H9 (cell line): ENCODE results near the gene TRUB2. TPM values are rescaled to one million over a fixed set of nuclear protein-coding genes. Genes with fewer than 3 reads are reported as not detected.
A peak's percentile ranks its signal among the peaks of the same experiment; 100 is the strongest.

ENCODE experiments used
- DNase-seq: peaks from one replicate; pipeline ENCODE4 v3.0.0-alpha.2; 2017
- H2AFZ ChIP-seq: one replicate; pipeline ENCODE4 v1.6.1; 2013; ENCODE audit warnings: mild to moderate bottlenecking, low read length, control low read depth, moderate library complexity
- H2AK5ac ChIP-seq: 2 replicates; pipeline ENCODE4 v1.6.1; 2013; ENCODE audit warnings: low read length, control low read depth, mixed read lengths; ENCODE audit not compliant: insufficient read length
- H2BK120ac ChIP-seq: one replicate; pipeline ENCODE4 v1.6.1; 2013; ENCODE audit warnings: low read depth, mild to moderate bottlenecking, low read length, control low read depth, inconsistent platforms; ENCODE audit not compliant: poor library complexity, severe bottlenecking
- H2BK12ac ChIP-seq: 2 replicates; pipeline ENCODE4 v1.6.1; 2013; ENCODE audit warnings: low read length, control low read depth, mixed read lengths, low read depth; ENCODE audit not compliant: insufficient read length
- H2BK15ac ChIP-seq: 2 replicates; pipeline ENCODE4 v1.6.1; 2013; ENCODE audit warnings: low read depth, low read length, control low read depth
- H2BK20ac ChIP-seq: one replicate; pipeline ENCODE4 v1.6.1; 2013; ENCODE audit warnings: low read depth, mild to moderate bottlenecking, low read length, control low read depth, inconsistent platforms; ENCODE audit not compliant: poor library complexity, severe bottlenecking
- H2BK5ac ChIP-seq: 2 replicates; pipeline ENCODE4 v1.6.1; 2013; ENCODE audit warnings: low read length, control low read depth, mixed read lengths; ENCODE audit not compliant: insufficient read length
- H3K14ac ChIP-seq: 2 replicates; pipeline ENCODE4 v1.6.1; 2013; ENCODE audit warnings: low read length, control low read depth; ENCODE audit not compliant: insufficient read depth
- H3K18ac ChIP-seq: 2 replicates; pipeline ENCODE4 v1.6.1; 2013; ENCODE audit warnings: low read depth, mild to moderate bottlenecking, mixed read lengths, low read length, control low read depth; ENCODE audit not compliant: insufficient read length
- H3K23ac ChIP-seq: 2 replicates; pipeline ENCODE4 v1.6.1; 2013; ENCODE audit warnings: low read length, control low read depth, mixed read lengths, low read depth; ENCODE audit not compliant: insufficient read length
- H3K23me2 ChIP-seq: 2 replicates; pipeline ENCODE4 v1.6.1; 2013; ENCODE audit warnings: low read depth, mild to moderate bottlenecking, mixed read lengths, low read length, control low read depth; ENCODE audit not compliant: insufficient read length, poor library complexity, severe bottlenecking
- H3K27ac ChIP-seq: 2 replicates; pipeline ENCODE4 v1.5.1; 2013; ENCODE audit warnings: low read length, control low read depth, mixed read lengths, low read depth; ENCODE audit not compliant: insufficient read length
- H3K27me3 ChIP-seq: 2 replicates; pipeline ENCODE4 v1.6.1; 2013; ENCODE audit warnings: low read length, control low read depth, inconsistent platforms; ENCODE audit not compliant: insufficient read depth
- H3K4ac ChIP-seq: 2 replicates; pipeline ENCODE4 v1.6.1; 2013; ENCODE audit warnings: low read depth, mild to moderate bottlenecking, control low read depth, inconsistent platforms, low read length, moderate library complexity
- H3K4me1 ChIP-seq: 2 replicates; pipeline ENCODE4 v1.6.1; 2013; ENCODE audit warnings: low read length, control low read depth, inconsistent platforms; ENCODE audit not compliant: insufficient read depth
- H3K4me2 ChIP-seq: 2 replicates; pipeline ENCODE4 v1.6.1; 2013; ENCODE audit warnings: low read length, control low read depth, mixed read lengths; ENCODE audit not compliant: insufficient read length, insufficient read depth
- H3K56ac ChIP-seq: 2 replicates; pipeline ENCODE4 v1.6.1; 2013; ENCODE audit warnings: low read depth, mild to moderate bottlenecking, mixed read lengths, low read length, control low read depth; ENCODE audit not compliant: insufficient read length
- H3K79me1 ChIP-seq: 2 replicates; pipeline ENCODE4 v1.6.1; 2013; ENCODE audit warnings: low read depth, mild to moderate bottlenecking, moderate library complexity, low read length, control low read depth, inconsistent platforms; ENCODE audit not compliant: insufficient read depth, poor library complexity, severe bottlenecking
- H3K79me2 ChIP-seq: 2 replicates; pipeline ENCODE4 v1.6.1; 2013; ENCODE audit warnings: low read length, control low read depth, inconsistent platforms; ENCODE audit not compliant: insufficient read depth
- H3K9ac ChIP-seq: 2 replicates; pipeline ENCODE4 v1.6.1; 2013; ENCODE audit warnings: low read length, control low read depth, mixed read lengths; ENCODE audit not compliant: insufficient read length; ENCODE audit errors: extremely low read depth
- H3K9me3 ChIP-seq: one replicate; pipeline ENCODE4 v1.6.1; 2013; ENCODE audit warnings: low read depth, low read length, inconsistent platforms; ENCODE audit not compliant: control insufficient read depth
- H3T11ph ChIP-seq: one replicate; pipeline ENCODE4 v1.6.1; 2013; ENCODE audit warnings: mild to moderate bottlenecking, low read length, control low read depth, inconsistent platforms
- H4K20me1 ChIP-seq: one replicate; pipeline ENCODE4 v1.6.1; 2013; ENCODE audit not compliant: control insufficient read depth, insufficient read length, insufficient read depth
- H4K5ac ChIP-seq: 2 replicates; pipeline ENCODE4 v1.6.1; 2013; ENCODE audit warnings: low read depth, mild to moderate bottlenecking, mixed read lengths, low read length, control low read depth; ENCODE audit not compliant: insufficient read length
- H4K8ac ChIP-seq: replicated peaks from 2 replicates; pipeline ENCODE4 v1.6.1; 2013; ENCODE audit warnings: low read length, control low read depth, mixed read lengths, low read depth; ENCODE audit not compliant: insufficient read length
- H4K91ac ChIP-seq: 2 replicates; pipeline ENCODE4 v1.6.1; 2013; ENCODE audit warnings: low read depth, mild to moderate bottlenecking, moderate library complexity, mixed read lengths, low read length, control low read depth; ENCODE audit not compliant: insufficient read length
- H3K27ac Mint-ChIP-seq, 3 experiments: 2 replicates in 2 of 3; 3 replicates in 1 of 3; pipeline ENCODE4 v1.8.0; 2020 to 2021; ENCODE audit warnings: mixed read lengths in 3 of 3, mild to moderate bottlenecking in 1 of 3, moderate library complexity in 1 of 3
- H3K27me3 Mint-ChIP-seq: 2 replicates; pipeline ENCODE4 v1.8.0; 2021; ENCODE audit warnings: low read depth, mild to moderate bottlenecking, moderate library complexity, mixed read lengths
- H3K36me3 Mint-ChIP-seq, 3 experiments: 2 replicates in 2 of 3; 3 replicates in 1 of 3; pipeline ENCODE4 v1.8.0; 2020 to 2021; ENCODE audit warnings: low read depth in 3 of 3, mixed read lengths in 3 of 3; ENCODE audit not compliant: insufficient read depth in 1 of 3
- H3K4me1 Mint-ChIP-seq, 2 experiments: 2 replicates each; pipeline ENCODE4 v1.8.0; 2020; ENCODE audit warnings: mixed read lengths in 2 of 2
- H3K4me3 Mint-ChIP-seq, 2 experiments: 2 replicates in 1 of 2; 3 replicates in 1 of 2; pipeline ENCODE4 v1.8.0; 2020 to 2021; ENCODE audit warnings: mild to moderate bottlenecking in 2 of 2, mixed read lengths in 2 of 2, moderate library complexity in 1 of 2
- H3K9me3 Mint-ChIP-seq, 2 experiments: 2 replicates in 1 of 2; 3 replicates in 1 of 2; pipeline ENCODE4 v1.8.0; 2020; ENCODE audit warnings: mild to moderate bottlenecking in 2 of 2, mixed read lengths in 2 of 2, moderate library complexity in 1 of 2
- WGBS: extraction: QIAGEN DNeasy Blood & Tissue Kit; methylation state at CpG from one replicate; pipeline ENCODE4 v1.1.7; 2013; ENCODE audit warnings: missing lambda C conversion rate, low lambda C conversion rate, mixed read lengths; ENCODE audit not compliant: insufficient read length; ENCODE audit errors: extremely low coverage; 5-methylcytosine and 5-hydroxymethylcytosine counted together
- total RNA-seq: library from RNA; stranded (reverse); gene quantifications from 2 replicates; pipeline ENCODE4 v1.2.1, GENCODE V29; 2021
- TF ChIP-seq, protein P1 (sequence below): fragments of 200-600 bp; sonication (generic); conservative IDR thresholded peaks from 3 replicates; pipeline ENCODE4 v1.8.0; 2021; ENCODE audit warnings: antibody characterized with exemption, mild to moderate bottlenecking

The TRUB2 gene
- total RNA-seq, 1 experiment from 2014 or later: 38.3 TPM

GRCh38 chr9:128341435-128341849, 19.2 kb upstream of the TRUB2 start:
- no peaks in the 10 kb centered on the region for H3K79me1 ChIP-seq
- peaks cover 4 to 22% (median 10%) of the 10 kb centered on the region in 3 experiments for H3K36me3 Mint-ChIP-seq
- no peak overlapping the region for H4K5ac ChIP-seq
- H3K27me3 Mint-ChIP-seq: no peaks in the 10 kb centered on the region
- no peak overlapping the region for H3K4ac ChIP-seq
- H4K8ac ChIP-seq: no peak overlapping the region
- no peak overlapping the region for H2AK5ac ChIP-seq
- H3K27ac ChIP-seq: no peak overlapping the region
- H3K79me2 ChIP-seq: no peaks in the 10 kb centered on the region
- no peaks in the 10 kb centered on the region for H3K27me3 ChIP-seq
- H3K9me3 ChIP-seq: no peaks in the 10 kb centered on the region
- H2AFZ ChIP-seq: no peak overlapping the region
- H2BK20ac ChIP-seq: no peak overlapping the region
- H3K4me1 Mint-ChIP-seq: peaks cover 4 to 5% of the 10 kb centered on the region in 2 experiments
- no peak overlapping the region for H3K18ac ChIP-seq
- no CpG with 5 or more reads among the region's 13 CpGs for WGBS
- no peak overlapping the region for H3T11ph ChIP-seq
- no peak overlapping the region for H2BK15ac ChIP-seq
- no peaks in the 10 kb centered on the region for H3K9me3 Mint-ChIP-seq
- no peak overlapping the region for H2BK12ac ChIP-seq
- H3K14ac ChIP-seq: no peak overlapping the region
- no peak overlapping the region for H3K23ac ChIP-seq
- H4K20me1 ChIP-seq: no peaks in the 10 kb centered on the region
- H3K27ac Mint-ChIP-seq: peak overlapping the region in 1 of 3 experiments; percentile 40; a peak in 2 of 7 replicates
- H3K4me2 ChIP-seq: peak overlapping the region; percentile 70
- H3K23me2 ChIP-seq: peaks cover 3% of the 10 kb centered on the region
- no peak overlapping the region for H3K9ac ChIP-seq
- DNase-seq: peak; percentile 83
- H3K4me1 ChIP-seq: no peaks in the 10 kb centered on the region
- TF ChIP-seq, protein P1, sequence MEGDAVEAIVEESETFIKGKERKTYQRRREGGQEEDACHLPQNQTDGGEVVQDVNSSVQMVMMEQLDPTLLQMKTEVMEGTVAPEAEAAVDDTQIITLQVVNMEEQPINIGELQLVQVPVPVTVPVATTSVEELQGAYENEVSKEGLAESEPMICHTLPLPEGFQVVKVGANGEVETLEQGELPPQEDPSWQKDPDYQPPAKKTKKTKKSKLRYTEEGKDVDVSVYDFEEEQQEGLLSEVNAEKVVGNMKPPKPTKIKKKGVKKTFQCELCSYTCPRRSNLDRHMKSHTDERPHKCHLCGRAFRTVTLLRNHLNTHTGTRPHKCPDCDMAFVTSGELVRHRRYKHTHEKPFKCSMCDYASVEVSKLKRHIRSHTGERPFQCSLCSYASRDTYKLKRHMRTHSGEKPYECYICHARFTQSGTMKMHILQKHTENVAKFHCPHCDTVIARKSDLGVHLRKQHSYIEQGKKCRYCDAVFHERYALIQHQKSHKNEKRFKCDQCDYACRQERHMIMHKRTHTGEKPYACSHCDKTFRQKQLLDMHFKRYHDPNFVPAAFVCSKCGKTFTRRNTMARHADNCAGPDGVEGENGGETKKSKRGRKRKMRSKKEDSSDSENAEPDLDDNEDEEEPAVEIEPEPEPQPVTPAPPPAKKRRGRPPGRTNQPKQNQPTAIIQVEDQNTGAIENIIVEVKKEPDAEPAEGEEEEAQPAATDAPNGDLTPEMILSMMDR: peak; percentile 70
- H2BK120ac ChIP-seq: no peak overlapping the region
- H3K56ac ChIP-seq: no peak overlapping the region
- H4K91ac ChIP-seq: no peak overlapping the region
- peak overlapping the region; percentile 88 to 93 for H3K4me3 Mint-ChIP-seq
- H2BK5ac ChIP-seq: no peak overlapping the region
